Immature natural killer cell (primary cell): ENCODE results near the gene DEGS2. TPM values are rescaled to one million over a fixed set of nuclear protein-coding genes. Genes with fewer than 3 reads are reported as not detected.
"Not testable (repeated sequence)": the region's sequence is repeated elsewhere in the genome, so short reads cannot be mapped to it uniquely, and the experiment has no call there.

Source experiments
- DNase-seq, 3 donors: peaks; one replicate each; pipeline ENCODE4 v3.0.0; 2022; ENCODE audit warnings: mixed read lengths in 1 of 3
- H3K27ac Mint-ChIP-seq, 6 donors: one replicate each; pipeline ENCODE4 v1.8.0; 2020; ENCODE audit warnings: mixed read lengths in 6 of 6, mild to moderate bottlenecking in 5 of 6, inconsistent platforms in 4 of 6, moderate library complexity in 3 of 6
- H3K27me3 Mint-ChIP-seq, 3 donors: one replicate each; pipeline ENCODE4 v1.8.0; 2020 to 2021; ENCODE audit warnings: low read depth in 3 of 3, mild to moderate bottlenecking in 3 of 3, mixed read lengths in 3 of 3, moderate library complexity in 3 of 3, inconsistent platforms in 1 of 3
- H3K36me3 Mint-ChIP-seq, 3 donors: one replicate each; pipeline ENCODE4 v1.8.0; 2020; ENCODE audit warnings: mixed read lengths in 3 of 3, inconsistent platforms in 2 of 3, mild to moderate bottlenecking in 2 of 3
- H3K4me1 Mint-ChIP-seq, 2 donors: one replicate each; pipeline ENCODE4 v1.8.0; 2020; ENCODE audit warnings: inconsistent platforms in 2 of 2, mild to moderate bottlenecking in 2 of 2, mixed read lengths in 2 of 2, moderate library complexity in 1 of 2
- H3K4me3 Mint-ChIP-seq, 5 donors: one replicate each; pipeline ENCODE4 v1.8.0; 2020; ENCODE audit warnings: mild to moderate bottlenecking in 5 of 5, mixed read lengths in 5 of 5, inconsistent platforms in 3 of 5, moderate library complexity in 3 of 5
- H3K9me3 Mint-ChIP-seq, 6 donors: one replicate each; pipeline ENCODE4 v1.8.0; 2020; ENCODE audit warnings: mild to moderate bottlenecking in 6 of 6, mixed read lengths in 6 of 6, inconsistent platforms in 4 of 6, moderate library complexity in 3 of 6
- polyA plus RNA-seq, 3 donors: library from polyadenylated mRNA; unstranded; fragments of 300-500 nt; fragmentation: Illumina TruSeq; gene quantifications; one replicate each; pipeline ENCODE4 v1.2.3, GENCODE V29; 2021

DEGS2 gene
- polyA plus RNA-seq, 3 donors from 2014 or later = 7.8 to 21.7 (median 12.1) TPM

DNA sequence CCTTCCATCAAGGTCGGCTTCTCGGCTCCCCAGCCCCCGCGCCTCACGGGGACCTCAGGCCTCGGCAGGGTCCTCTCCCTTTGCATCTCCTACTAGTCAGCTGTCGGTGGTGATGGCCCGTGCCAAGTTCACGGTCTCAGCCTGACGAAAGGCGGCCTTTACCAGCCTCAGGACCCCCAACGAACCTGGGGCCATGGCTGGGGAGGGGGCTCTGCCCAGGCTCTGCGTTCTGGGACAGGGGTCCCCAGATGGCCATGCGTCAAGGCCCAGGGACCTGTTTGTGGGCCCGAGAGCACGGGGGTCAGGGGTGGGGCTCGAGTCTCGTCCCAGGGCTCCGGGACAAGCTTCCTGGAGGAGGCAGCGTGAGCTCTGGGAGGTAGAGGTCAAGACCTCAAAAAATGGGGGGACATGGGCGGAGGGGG is 32.8 kb upstream of the DEGS2 start:
- H3K9me3 Mint-ChIP-seq = no peaks in the 10 kb centered on the region
- peaks cover 0 to 4% (median 0%) of the 10 kb centered on the region in 3 donors for H3K36me3 Mint-ChIP-seq
- peak in 1 of 3 donors; percentile 6 for DNase-seq
- peak overlapping the region; percentile 59 to 82 (median 79) for H3K4me3 Mint-ChIP-seq
- H3K27ac Mint-ChIP-seq = peak overlapping the region; percentile 71 to 91 (median 80)
- H3K27me3 Mint-ChIP-seq = peaks cover 0 to 5% (median 0%) of the 10 kb centered on the region in 3 donors
- H3K4me1 Mint-ChIP-seq = peaks cover 7 to 15% of the 10 kb centered on the region in 2 donors

DNA sequence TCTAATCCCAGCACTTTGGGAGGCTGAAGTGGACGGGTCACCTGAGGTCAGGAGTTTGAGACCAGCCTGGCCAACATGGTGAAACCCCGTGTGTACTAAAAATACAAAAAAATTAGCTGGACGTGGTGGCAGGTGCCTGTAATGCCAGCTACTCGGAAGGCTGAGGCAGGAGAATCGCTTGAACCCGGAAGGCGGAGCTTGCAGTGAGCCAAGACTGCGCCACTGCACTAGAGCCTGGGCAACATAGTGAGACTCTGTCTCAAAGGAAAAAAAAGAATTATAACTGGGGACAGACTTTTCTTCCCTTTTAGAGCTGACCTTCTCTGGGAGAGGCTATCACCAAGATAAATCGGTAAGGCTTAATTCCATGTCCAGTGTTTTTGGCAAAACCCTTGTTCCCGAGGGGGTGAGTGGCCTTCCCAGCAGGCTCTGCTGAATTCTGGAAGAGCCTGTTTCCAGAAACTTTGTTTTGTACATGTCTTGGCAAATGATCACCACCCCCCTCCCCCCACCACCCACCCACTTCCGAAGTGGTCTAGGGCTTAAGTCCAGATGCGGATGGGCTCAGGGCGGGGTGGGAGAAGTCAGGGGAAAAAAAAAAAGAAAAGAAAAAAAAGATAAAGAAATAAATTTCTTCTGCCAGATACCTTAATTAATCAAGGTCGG is 32.3 kb upstream of the DEGS2 start:
- H3K27ac Mint-ChIP-seq = peak overlapping the region in 2 of 6 donors; percentile 64 to 72
- H3K36me3 Mint-ChIP-seq = peaks cover 0 to 4% (median 0%) of the 10 kb centered on the region in 3 donors
- H3K9me3 Mint-ChIP-seq = no peaks in the 10 kb centered on the region
- H3K4me1 Mint-ChIP-seq = peaks cover 7 to 15% of the 10 kb centered on the region in 2 donors
- DNase-seq = no peak
- peak overlapping the region in 2 of 5 donors; percentile 8 to 79 for H3K4me3 Mint-ChIP-seq
- H3K27me3 Mint-ChIP-seq = peaks cover 0 to 5% (median 0%) of the 10 kb centered on the region in 3 donors

DNA sequence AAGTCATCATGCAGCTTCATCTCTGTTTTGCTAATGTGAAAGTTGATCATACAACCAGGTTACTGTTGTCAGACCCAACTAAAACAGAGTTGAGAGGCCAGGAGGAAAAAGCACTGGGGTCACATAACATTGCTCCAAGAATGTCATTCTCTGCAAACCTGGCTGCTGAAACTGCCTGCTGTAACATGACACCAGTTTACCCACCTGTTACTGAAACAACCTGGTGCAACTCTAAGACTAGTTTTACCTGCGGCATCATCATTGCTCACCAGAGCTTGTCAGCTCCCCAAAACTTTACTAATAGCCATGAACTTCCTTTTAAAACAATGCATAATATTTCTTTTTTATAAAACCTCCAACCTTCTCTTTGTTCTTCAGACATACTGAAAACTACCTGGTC is 30.7 kb upstream of the DEGS2 start:
- H3K9me3 Mint-ChIP-seq = no peaks in the 10 kb centered on the region
- peaks cover 7 to 15% of the 10 kb centered on the region in 2 donors for H3K4me1 Mint-ChIP-seq
- DNase-seq = no peak
- H3K36me3 Mint-ChIP-seq = peaks cover 0 to 4% (median 0%) of the 10 kb centered on the region in 3 donors
- no peak overlapping the region for H3K4me3 Mint-ChIP-seq
- peak overlapping the region in 1 of 6 donors; percentile 45 for H3K27ac Mint-ChIP-seq
- peaks cover 0 to 5% (median 0%) of the 10 kb centered on the region in 3 donors for H3K27me3 Mint-ChIP-seq

DNA sequence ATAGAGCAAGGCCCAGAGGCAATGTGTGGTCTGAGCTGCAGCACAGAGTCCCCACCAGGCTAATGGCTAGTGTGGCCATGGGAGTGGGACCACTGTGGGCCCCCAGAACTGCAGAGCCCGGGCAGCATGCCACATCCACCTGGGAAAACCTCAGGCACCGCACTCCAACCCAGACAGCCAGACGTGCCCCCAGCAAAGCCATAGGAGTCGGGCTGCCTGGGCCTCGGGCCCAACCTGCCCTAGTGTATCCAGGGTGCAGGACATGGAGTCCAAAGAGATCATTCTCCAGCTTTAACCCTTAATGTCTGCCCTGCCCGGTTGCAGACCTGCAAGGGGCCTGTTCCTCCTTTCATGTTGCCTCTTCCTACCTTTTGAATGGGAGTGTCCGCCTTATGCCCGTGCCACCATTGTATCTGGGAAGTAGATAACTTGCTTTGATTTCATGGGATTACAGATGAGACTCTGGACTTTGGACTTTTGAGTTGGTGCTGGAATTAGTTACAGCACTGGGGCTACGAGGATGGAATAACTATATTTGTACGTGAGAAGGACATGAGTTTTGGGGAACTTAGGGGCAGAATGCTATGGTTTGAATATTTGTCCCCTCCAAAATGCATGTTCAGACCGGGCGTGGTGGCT is 29.1 kb upstream of the DEGS2 start:
- Mint-ChIP-seq H3K27me3 (peaks cover 0 to 2% (median 0%) of the 10 kb centered on the region in 3 donors), H3K9me3 (no peaks in the 10 kb centered on the region), H3K4me3 (no peak overlapping the region), H3K36me3 (peaks cover 0 to 4% (median 0%) of the 10 kb centered on the region in 3 donors), H3K4me1 (peaks cover 5 to 10% of the 10 kb centered on the region in 2 donors), H3K27ac (peak overlapping the region in 1 of 6 donors; percentile 10)
- DNase-seq = no peak

DNA sequence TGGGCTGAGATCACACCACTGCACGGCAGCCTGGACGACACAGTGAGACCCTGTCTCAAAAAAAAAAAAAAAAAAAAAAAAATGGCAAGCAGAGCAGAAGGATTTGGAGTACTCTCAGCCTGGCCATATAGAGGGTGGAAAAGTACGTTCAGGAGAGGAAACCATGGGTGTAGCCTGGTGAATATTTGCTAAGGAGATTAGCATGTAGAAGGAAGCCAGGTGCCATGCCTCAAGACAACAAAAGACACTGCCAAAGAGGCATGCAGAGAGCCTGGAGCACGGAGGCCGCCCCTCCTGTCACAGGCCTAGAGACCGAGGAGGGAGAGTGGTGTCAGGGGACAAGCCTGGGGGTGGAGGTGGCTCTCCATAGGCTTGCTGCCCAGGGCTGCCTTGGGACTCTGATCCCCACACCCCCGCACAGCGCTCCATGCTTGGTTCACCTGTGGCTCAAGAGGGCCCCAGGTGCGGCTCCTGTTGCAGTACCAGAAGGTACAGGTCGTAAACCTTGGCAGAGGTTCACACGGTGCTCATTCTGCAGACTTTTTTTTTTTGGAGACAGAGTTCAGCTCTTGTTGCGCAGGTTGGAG is 27.9 kb upstream of the DEGS2 start:
- Mint-ChIP-seq H3K4me1 (peaks cover 0 to 1% of the 10 kb centered on the region in 2 donors), H3K4me3 (no peak overlapping the region), H3K27me3 (no peaks in the 10 kb centered on the region), H3K36me3 (peaks cover 0 to 4% (median 0%) of the 10 kb centered on the region in 3 donors), H3K27ac (no peak overlapping the region), H3K9me3 (no peaks in the 10 kb centered on the region)
- no peak for DNase-seq

DNA sequence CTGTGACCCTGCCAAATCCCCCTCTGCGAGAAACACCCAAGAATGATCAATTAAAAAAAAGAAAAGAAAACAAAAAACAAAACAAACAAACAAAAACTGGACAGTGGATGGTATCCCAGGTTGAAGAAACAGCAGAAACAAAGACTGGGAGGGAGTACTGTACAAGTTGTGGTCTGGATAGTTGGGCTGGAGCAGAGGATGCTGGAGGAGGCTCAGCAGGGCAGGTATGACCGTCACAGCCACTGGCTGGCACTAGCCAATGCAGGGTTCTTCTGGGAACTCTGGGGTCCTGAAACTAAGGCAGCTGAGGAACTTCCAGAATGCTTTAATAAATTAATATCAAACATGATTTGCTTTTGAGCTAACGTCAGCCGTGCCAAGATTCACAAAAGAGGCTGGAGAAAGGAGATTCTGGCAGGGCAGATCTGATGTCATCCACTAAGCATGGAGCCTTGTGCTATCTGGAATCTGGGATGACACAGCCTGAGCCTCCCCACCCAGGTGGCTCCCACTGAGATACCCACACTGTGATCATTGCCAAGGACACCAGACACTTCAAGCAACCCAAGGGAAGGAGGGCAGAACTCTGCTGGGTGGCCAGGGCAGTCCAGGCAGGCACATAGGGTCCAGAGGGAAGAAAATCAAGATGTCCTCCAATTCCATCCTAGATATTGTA is 22.6 kb upstream of the DEGS2 start:
- H3K4me1 Mint-ChIP-seq, H3K27me3 Mint-ChIP-seq, DNase-seq, H3K9me3 Mint-ChIP-seq, H3K4me3 Mint-ChIP-seq, H3K36me3 Mint-ChIP-seq: not testable (repeated sequence)
- H3K27ac Mint-ChIP-seq = peak overlapping the region in 1 of 6 donors; percentile 1

DNA sequence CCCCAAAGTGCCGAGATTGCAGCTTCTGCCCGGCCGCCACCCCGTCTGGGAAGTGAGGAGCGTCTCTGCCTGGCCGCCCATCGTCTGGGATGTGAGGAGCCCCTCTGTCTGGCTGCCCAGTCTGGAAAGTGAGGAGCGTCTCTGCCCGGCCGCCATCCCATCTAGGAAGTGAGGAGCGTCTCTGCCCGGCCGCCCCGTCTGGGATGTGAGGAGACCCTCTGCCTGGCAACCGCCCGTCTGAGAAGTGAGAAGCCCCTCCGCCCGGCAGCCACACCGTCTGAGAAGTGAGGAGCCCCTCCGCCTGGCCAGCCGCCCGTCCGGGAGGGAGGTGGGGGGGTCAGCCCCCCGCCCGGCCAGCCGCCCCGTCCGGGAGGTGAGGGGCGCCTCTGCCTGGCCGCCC is 21.2 kb upstream of the DEGS2 start:
- H3K27ac Mint-ChIP-seq, H3K4me3 Mint-ChIP-seq, DNase-seq, H3K9me3 Mint-ChIP-seq, H3K36me3 Mint-ChIP-seq, H3K4me1 Mint-ChIP-seq, H3K27me3 Mint-ChIP-seq: not testable (repeated sequence)

DNA sequence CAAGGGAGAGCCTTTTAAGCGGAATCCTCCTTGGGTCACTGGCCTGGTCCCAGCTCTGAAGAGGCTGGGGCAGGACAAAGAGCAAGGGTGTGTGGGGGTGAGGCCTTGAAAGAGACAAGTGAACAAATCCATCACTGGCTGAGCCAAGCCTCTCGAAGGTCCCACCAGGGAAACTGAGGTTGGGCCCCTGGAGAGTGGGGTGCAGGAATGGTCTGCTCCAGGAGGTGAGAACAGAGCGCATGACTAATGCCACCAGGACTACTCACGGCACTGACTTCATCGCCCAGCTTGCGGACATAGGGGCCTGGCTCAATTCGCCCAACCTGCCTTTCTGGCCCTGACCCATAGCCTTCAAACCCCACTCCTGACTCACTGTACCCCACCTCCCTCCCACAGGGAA is 19.2 kb upstream of the DEGS2 start:
- Mint-ChIP-seq H3K4me3 (no peak overlapping the region), H3K36me3 (no peaks in the 10 kb centered on the region), H3K27ac (no peak overlapping the region), H3K27me3 (peaks cover 0 to 3% (median 0%) of the 10 kb centered on the region in 3 donors), H3K9me3 (no peaks in the 10 kb centered on the region), H3K4me1 (no peaks in the 10 kb centered on the region)
- no peak for DNase-seq

DNA sequence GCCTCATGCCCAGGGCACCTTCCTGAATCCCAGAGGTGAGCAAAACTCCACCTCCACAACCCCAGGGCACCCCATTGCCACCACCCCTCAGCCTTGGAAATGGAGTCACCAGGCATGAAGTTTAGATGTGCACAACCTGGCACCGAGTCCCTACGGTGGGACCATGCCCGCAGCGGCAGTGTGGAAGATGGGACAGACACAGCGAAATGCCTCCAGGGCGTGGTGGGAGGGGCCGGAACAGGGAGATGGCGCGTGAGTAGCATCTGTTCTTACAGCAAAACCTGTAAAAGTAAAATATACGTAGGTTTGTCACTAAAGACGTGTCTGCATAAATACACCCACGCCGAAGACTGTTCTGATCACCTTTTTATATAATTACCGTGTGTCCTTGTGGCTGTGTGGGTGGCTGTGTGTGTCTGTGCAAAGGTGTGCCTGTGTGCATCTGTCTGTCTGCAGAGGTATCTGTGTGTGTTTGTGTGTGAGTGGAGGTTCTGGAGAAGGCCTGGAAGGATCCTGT is 17.4 kb upstream of the DEGS2 start:
- Mint-ChIP-seq H3K4me3 (no peak overlapping the region), H3K36me3 (no peaks in the 10 kb centered on the region), H3K9me3 (no peaks in the 10 kb centered on the region), H3K4me1 (no peaks in the 10 kb centered on the region), H3K27me3 (peaks cover 0 to 6% (median 0%) of the 10 kb centered on the region in 3 donors), H3K27ac (no peak overlapping the region)
- no peak for DNase-seq

DNA sequence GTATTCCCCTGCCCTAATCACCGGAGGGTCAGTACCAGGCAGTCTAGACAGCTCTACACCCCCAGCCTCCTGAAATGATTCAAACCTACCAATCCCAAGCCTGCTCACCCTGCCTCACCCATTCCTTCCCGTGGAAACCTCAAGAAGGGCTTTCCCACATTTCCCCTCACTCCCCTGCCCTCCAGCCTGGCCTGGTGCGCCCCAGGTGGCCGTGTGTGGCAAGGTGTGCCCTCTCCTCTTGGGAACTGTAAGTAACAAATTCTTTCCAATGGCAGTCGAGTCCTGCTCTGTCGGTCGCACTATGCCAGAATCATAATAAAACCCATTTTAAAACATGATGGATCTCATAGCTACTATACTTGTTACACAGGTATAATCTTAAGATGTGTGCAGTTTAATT is 13.9 kb upstream of the DEGS2 start:
- H3K36me3 Mint-ChIP-seq = no peaks in the 10 kb centered on the region
- H3K9me3 Mint-ChIP-seq = no peaks in the 10 kb centered on the region
- no peak overlapping the region for H3K27ac Mint-ChIP-seq
- no peak overlapping the region for H3K4me3 Mint-ChIP-seq
- peaks cover 0 to 6% (median 2%) of the 10 kb centered on the region in 3 donors for H3K27me3 Mint-ChIP-seq
- DNase-seq = no peak
- H3K4me1 Mint-ChIP-seq = peaks cover 12 to 21% of the 10 kb centered on the region in 2 donors

DNA sequence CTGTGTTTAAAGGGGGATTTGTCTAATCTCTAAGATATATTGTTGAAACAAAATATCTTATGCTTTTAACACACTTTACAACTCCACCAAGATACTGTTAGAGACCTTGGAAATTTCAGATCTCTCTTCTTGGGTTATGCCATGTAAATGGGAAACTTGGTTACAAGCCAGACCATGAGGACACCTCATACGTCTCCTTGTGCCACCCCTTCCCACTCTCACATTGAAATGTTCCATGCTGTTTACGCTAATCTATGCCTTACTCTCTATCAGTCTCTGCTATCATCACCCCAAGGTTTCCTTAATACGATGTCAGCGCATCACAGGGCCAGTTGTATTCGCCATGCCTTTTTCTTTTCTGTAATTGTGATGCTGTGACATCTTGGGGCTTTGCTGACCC is 13.4 kb upstream of the DEGS2 start:
- H3K27ac Mint-ChIP-seq = no peak overlapping the region
- H3K4me1 Mint-ChIP-seq = peaks cover 14 to 23% of the 10 kb centered on the region in 2 donors
- DNase-seq = no peak
- H3K36me3 Mint-ChIP-seq = no peaks in the 10 kb centered on the region
- H3K27me3 Mint-ChIP-seq = peaks cover 0 to 6% (median 2%) of the 10 kb centered on the region in 3 donors
- H3K4me3 Mint-ChIP-seq = no peak overlapping the region
- no peaks in the 10 kb centered on the region for H3K9me3 Mint-ChIP-seq

DNA sequence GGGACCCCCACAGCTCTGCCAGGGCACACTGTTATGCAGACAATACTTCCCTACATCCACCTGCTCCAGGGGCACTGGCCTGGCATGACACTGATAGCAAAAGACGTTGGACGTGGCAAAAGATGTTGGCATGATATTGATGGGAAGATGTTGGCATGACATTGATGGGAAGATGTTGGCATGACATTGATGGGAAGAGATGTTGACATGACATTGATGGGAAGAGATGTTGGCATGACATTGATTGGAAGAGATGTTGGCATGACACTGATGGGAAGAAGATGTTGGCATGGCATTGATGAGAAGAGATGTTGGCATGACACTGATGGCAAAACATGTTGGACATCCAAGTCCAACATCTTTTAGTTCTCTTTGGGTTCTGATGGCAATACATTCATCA is 11.4 kb upstream of the DEGS2 start:
- peak overlapping the region in 3 of 6 donors; percentile 0 to 43 (median 9) for H3K27ac Mint-ChIP-seq
- no peak for DNase-seq
- no peaks in the 10 kb centered on the region for H3K9me3 Mint-ChIP-seq
- H3K4me1 Mint-ChIP-seq = peaks cover 23 to 33% of the 10 kb centered on the region in 2 donors
- H3K36me3 Mint-ChIP-seq = no peaks in the 10 kb centered on the region
- H3K4me3 Mint-ChIP-seq = no peak overlapping the region
- H3K27me3 Mint-ChIP-seq = peaks cover 0 to 8% (median 7%) of the 10 kb centered on the region in 3 donors

DNA sequence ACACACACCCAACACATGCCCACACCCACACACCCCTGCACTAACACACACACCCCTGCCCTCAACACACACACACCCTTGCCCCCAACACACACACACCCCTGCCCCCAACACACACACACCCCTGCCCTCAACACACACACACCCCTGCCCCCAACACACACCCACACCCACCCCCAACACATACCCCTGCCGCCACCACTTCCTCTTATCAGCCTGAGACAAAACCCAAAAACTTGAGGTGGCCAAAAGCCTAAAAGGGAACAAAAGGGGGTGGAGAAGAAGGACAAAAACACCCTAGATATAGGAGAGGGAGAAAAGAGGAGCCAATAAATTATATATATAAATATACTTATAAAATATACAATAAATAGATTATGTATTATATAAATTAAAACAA is 9.1 kb upstream of the DEGS2 start:
- Mint-ChIP-seq H3K9me3 (no peaks in the 10 kb centered on the region), H3K4me3 (peak overlapping the region; percentile 58 to 71 (median 62)), H3K27me3 (peaks cover 0 to 11% (median 10%) of the 10 kb centered on the region in 3 donors), H3K36me3 (no peaks in the 10 kb centered on the region), H3K27ac (peak overlapping the region in 3 of 6 donors; percentile 14 to 81 (median 47)), H3K4me1 (peaks cover 27 to 41% of the 10 kb centered on the region in 2 donors)
- DNase-seq = no peak
